CD4-positive, alpha-beta T cell (primary cell): ENCODE measurements around the gene MAP3K4. TPM values are rescaled to one million over a fixed set of nuclear protein-coding genes. Genes with fewer than 3 reads are reported as not detected.
"Not testable (repeated sequence)": the region's sequence is repeated elsewhere in the genome, so short reads cannot be mapped to it uniquely, and the experiment has no call there.

Experiments used
- ATAC-seq: fragments of 200-7000 bp; cut with Tn5 transposase; one replicate; pipeline ENCODE4 v1.10.0; 2022; ENCODE audit warnings: mild to moderate bottlenecking; ENCODE audit not compliant: poor library complexity
- CTCF ChIA-PET: fragments of 350-600 bp; sonication (Branson Sonifier 250); formaldehyde crosslinking; loops from one replicate; lab custom pipeline; 2021; ENCODE audit warnings: antibody characterized with exemption, inconsistent platforms; lab: Charles Lee
- POLR2A ChIA-PET: fragments of 350-600 bp; sonication (Branson Sonifier 250); formaldehyde crosslinking; loops from one replicate; lab custom pipeline; 2021; ENCODE audit warnings: antibody characterized with exemption, inconsistent platforms; lab: Charles Lee
- DNase-seq, 14 experiments: peaks; one replicate each; pipeline ENCODE4 v3.0.0-alpha.2; 2013 to 2020; ENCODE audit warnings: mixed read lengths in 2 of 14
- H3K27ac ChIP-seq, 2 donors: one replicate each; pipeline versions ENCODE4 v1.5.1 to v1.7.0; 2013; ENCODE audit warnings: low read length in 2 of 2, low read depth in 1 of 2, mild to moderate bottlenecking in 1 of 2
- H3K27me3 ChIP-seq, 2 experiments: 1 replicate in 1 of 2; 2 replicates in 1 of 2; pipeline versions ENCODE4 v1.6.1 to v1.7.0; 2013; ENCODE audit warnings: low read length in 2 of 2, control low read depth in 1 of 2, mild to moderate bottlenecking in 1 of 2, moderate library complexity in 1 of 2; ENCODE audit not compliant: insufficient read depth in 2 of 2, control insufficient read depth in 1 of 2
- H3K36me3 ChIP-seq: one replicate; pipeline ENCODE4 v1.6.1; 2013; ENCODE audit warnings: low read length, control low read depth; ENCODE audit not compliant: insufficient read depth
- H3K4me1 ChIP-seq: one replicate; pipeline ENCODE4 v1.6.1; 2013; ENCODE audit warnings: low read length, control low read depth; ENCODE audit not compliant: insufficient read depth
- H3K4me3 ChIP-seq: one replicate; pipeline ENCODE4 v1.5.1; 2013; ENCODE audit warnings: mild to moderate bottlenecking, low read length, moderate library complexity
- H3K9me3 ChIP-seq, 2 experiments: 1 replicate in 1 of 2; 2 replicates in 1 of 2; pipeline versions ENCODE4 v1.6.1 to v1.7.0; 2013; ENCODE audit warnings: low read length in 2 of 2, mild to moderate bottlenecking in 2 of 2, control low read depth in 1 of 2, moderate library complexity in 1 of 2; ENCODE audit not compliant: control insufficient read depth in 1 of 2, insufficient read depth in 1 of 2
- H3K27ac Mint-ChIP-seq: one replicate; pipeline ENCODE4 v1.8.0; 2020; ENCODE audit warnings: mixed read lengths
- H3K27me3 Mint-ChIP-seq: one replicate; pipeline ENCODE4 v1.8.0; 2021; ENCODE audit warnings: mixed read lengths
- H3K36me3 Mint-ChIP-seq: one replicate; pipeline ENCODE4 v1.8.0; 2021; ENCODE audit warnings: low read depth, mixed read lengths
- H3K4me1 Mint-ChIP-seq: one replicate; pipeline ENCODE4 v1.8.0; 2021; ENCODE audit warnings: low read depth, mixed read lengths
- H3K4me3 Mint-ChIP-seq: one replicate; pipeline ENCODE4 v1.8.0; 2020; ENCODE audit warnings: mild to moderate bottlenecking, mixed read lengths
- H3K9me3 Mint-ChIP-seq: one replicate; pipeline ENCODE4 v1.8.0; 2020; ENCODE audit warnings: mixed read lengths
- CTCF ChIP-seq: fragments of 200-600 bp; IDR thresholded peaks from one replicate; pipeline ENCODE4 v1.8.0; 2022; ENCODE audit warnings: antibody characterized with exemption, mild to moderate bottlenecking
- intact Hi-C, 2 experiments: fragments of 100-400 bp; cut with DNase I in 1 of 2; cut with micrococcal nuclease in 1 of 2; formaldehyde crosslinking; loops; one replicate each; pipeline versions ENCODE4 v1.15.1 to v1.9.0; 2023 to 2025; cut with DNase I, micrococcal nuclease
- total RNA-seq, 174 experiments: library from RNA in 2 of 174; stranded (reverse) in 2 of 174; gene quantifications; one replicate each; pipeline ENCODE4 v1.2.3 and lab custom pipeline; 2021 to 2026

The MAP3K4 gene
- total RNA-seq, 2 experiments from 2014 or later, result 75.5 to 80.3 TPM

- Histone ChIP-seq H3K36me3 (no peaks in the 10 kb centered on the region), H3K4me1 (no peaks in the 10 kb centered on the region), H3K4me3 (no peak overlapping the region), H3K27ac (no peak overlapping the region), H3K27me3 (no peaks in the 10 kb centered on the region), H3K9me3 (no peaks in the 10 kb centered on the region)
- ChIA-PET POLR2A (no interaction called here), CTCF (no interaction called here)
- no peak overlapping the region for H3K27ac Mint-ChIP-seq
- ATAC-seq (no peak), DNase-seq (no peak)
- H3K4me1 Mint-ChIP-seq, result no peaks in the 10 kb centered on the region
- no peak overlapping the region for H3K4me3 Mint-ChIP-seq
- H3K9me3 Mint-ChIP-seq, result no peaks in the 10 kb centered on the region
- intact Hi-C loops, result no loop called here
- no peak for TF ChIP-seq CTCF
- peaks cover 23% of the 10 kb centered on the region for H3K27me3 Mint-ChIP-seq
- H3K36me3 Mint-ChIP-seq, result no peaks in the 10 kb centered on the region
Measured at GRCh38 chr6:160972111-160972510, 19.5 kb upstream of the MAP3K4 start.

- ATAC-seq, H3K4me3 ChIP-seq, H3K27ac Mint-ChIP-seq, H3K9me3 Mint-ChIP-seq, intact Hi-C loops, H3K36me3 ChIP-seq, H3K27ac ChIP-seq, H3K36me3 Mint-ChIP-seq, CTCF ChIA-PET, H3K4me1 ChIP-seq, H3K4me3 Mint-ChIP-seq, H3K4me1 Mint-ChIP-seq, H3K27me3 ChIP-seq, POLR2A ChIA-PET, DNase-seq, H3K9me3 ChIP-seq: not testable (repeated sequence)
- peaks cover 18% of the 10 kb centered on the region for H3K27me3 Mint-ChIP-seq
Measured at GRCh38 chr6:160972594-160972993, 19.0 kb upstream of the MAP3K4 start.

- Mint-ChIP-seq H3K27me3 (peaks cover 19% of the 10 kb centered on the region), H3K36me3 (no peaks in the 10 kb centered on the region), H3K4me1 (no peaks in the 10 kb centered on the region), H3K9me3 (no peaks in the 10 kb centered on the region), H3K4me3 (no peak overlapping the region), H3K27ac (no peak overlapping the region)
- Histone ChIP-seq H3K9me3 (no peaks in the 10 kb centered on the region), H3K4me3 (no peak overlapping the region), H3K4me1 (no peaks in the 10 kb centered on the region), H3K36me3 (no peaks in the 10 kb centered on the region), H3K27ac (no peak overlapping the region), H3K27me3 (no peaks in the 10 kb centered on the region)
- DNase-seq (no peak), ATAC-seq (no peak)
- no peak for TF ChIP-seq CTCF
- intact Hi-C loops, result no loop called here
- ChIA-PET CTCF (no interaction called here), POLR2A (no interaction called here)
Measured at GRCh38 chr6:160973311-160974250, 18.0 kb upstream of the MAP3K4 start.
